HG02642 (cell line): ENCODE data around the gene PHC2.

Experiments used
- ATAC-seq: cut with Tn5 transposase; IDR thresholded peaks from one replicate; pipeline ENCODE4 v1.9.1; 2021; ENCODE audit warnings: mild to moderate bottlenecking; ENCODE audit not compliant: unreplicated experiment, poor library complexity

Gene PHC2

GRCh38 chr1:33337441-33337840, 93.5 kb downstream of the PHC2 start:
- ATAC-seq: no peak

- no peak for ATAC-seq
Measured at GRCh38 chr1:33336580-33336979, 94.3 kb downstream of the PHC2 start.

GRCh38 chr1:33335020-33335419, 95.9 kb downstream of the PHC2 start:
- ATAC-seq: no peak

- ATAC-seq: no peak
Measured at GRCh38 chr1:33334081-33334552, 96.8 kb downstream of the PHC2 start.

GRCh38 chr1:33332881-33333280, 98.0 kb downstream of the PHC2 start:
- no peak for ATAC-seq

- ATAC-seq: no peak
Measured at GRCh38 chr1:33332357-33332789, 98.5 kb downstream of the PHC2 start.

- ATAC-seq: no peak
Measured at GRCh38 chr1:33331444-33332356, 99.2 kb downstream of the PHC2 start.

GRCh38 chr1:33330906-33331305, 100.0 kb downstream of the PHC2 start:
- ATAC-seq: no peak

- ATAC-seq: no peak
Measured at GRCh38 chr1:33330361-33330890, 100.5 kb downstream of the PHC2 start.

- ATAC-seq: no peak
Measured at GRCh38 chr1:33329600-33330305, 101.1 kb downstream of the PHC2 start.

GRCh38 chr1:33328817-33329216, 102.1 kb downstream of the PHC2 start:
- no peak for ATAC-seq

- ATAC-seq: no peak
Measured at GRCh38 chr1:33327587-33328325, 103.1 kb downstream of the PHC2 start.

- no peak for ATAC-seq
Measured at GRCh38 chr1:33326785-33327184, 104.1 kb downstream of the PHC2 start.

GRCh38 chr1:33324677-33325575, 106.0 kb downstream of the PHC2 start:
- ATAC-seq: no peak

GRCh38 chr1:33323663-33324477, 107.0 kb downstream of the PHC2 start:
- ATAC-seq: no peak

- no peak for ATAC-seq
Measured at GRCh38 chr1:33322870-33323585, 107.9 kb downstream of the PHC2 start.

GRCh38 chr1:33322109-33322508, 108.8 kb downstream of the PHC2 start:
- ATAC-seq: no peak

- ATAC-seq: no peak
Measured at GRCh38 chr1:33321178-33321577, 109.7 kb downstream of the PHC2 start.
